HepG2 (cell line): ENCODE measurements around the gene PGA3. TPM values are rescaled to one million over a fixed set of nuclear protein-coding genes. Genes with fewer than 3 reads are reported as not detected.

Experiments used
- ATAC-seq: fragments of 200-7000 bp; cut with Tn5 transposase; 3 replicates; pipeline ENCODE4 v1.9.1; 2020; ENCODE audit warnings: mild to moderate bottlenecking, moderate library complexity
- BruUV-seq: library from RNA; stranded (reverse); fragments of 400-500 nt; replicated peaks from 2 replicates; lab custom pipeline; 2021; lab: Mats Ljungman, UMichigan
- CTCF ChIA-PET: fragments of 300-600 bp; formaldehyde crosslinking; extraction: SDS; loops from one replicate; lab custom pipeline; 2021; ENCODE audit warnings: low total read pairs, inconsistent platforms, low intra/inter-chr PET ratio; lab: Yijun Ruan, JAX
- POLR2A ChIA-PET: fragments of 350-600 bp; sonication (Branson Sonifier 250); formaldehyde crosslinking; loops from one replicate; lab custom pipeline; 2020; ENCODE audit warnings: antibody characterized with exemption, inconsistent platforms; lab: Yijun Ruan, JAX
- DNase-seq: peaks from one replicate; pipeline ENCODE4 v3.0.0-alpha.2; 2015; ENCODE audit warnings: low spot score
- FAIRE-seq: peaks from 3 replicates; lab custom pipeline; 2011; peaks lifted over from hg19 to GRCh38; lab: Jason Lieb, UNC
- H2AFZ ChIP-seq: one replicate; pipeline ENCODE4 v1.6.1; 2011; ENCODE audit warnings: low read length, inconsistent platforms
- H3K27ac ChIP-seq: fragments of 300-600 bp; 3 replicates; pipeline ENCODE4 v1.8.0; 2011; ENCODE audit warnings: mixed run types, mild to moderate bottlenecking, mixed read lengths, low read length, inconsistent platforms; ENCODE audit not compliant: insufficient read depth; ENCODE audit errors: extremely low read length
- H3K27me3 ChIP-seq, 2 experiments: fragments of 200-600 bp in 1 of 2; 2 replicates in 1 of 2; 3 replicates in 1 of 2; pipeline versions ENCODE4 v1.6.0 to v1.8.0; 2011; ENCODE audit warnings: low read length in 2 of 2, mild to moderate bottlenecking in 2 of 2, moderate library complexity in 2 of 2, inconsistent platforms in 1 of 2; ENCODE audit not compliant: insufficient read depth in 2 of 2, control insufficient read depth in 1 of 2
- H3K36me3 ChIP-seq, 2 experiments: fragments of 200-600 bp in 1 of 2; replicated peaks in 1 of 2; 2 replicates in 1 of 2; 3 replicates in 1 of 2; pipeline versions ENCODE4 v1.5.1 to v1.8.0; 2011; ENCODE audit warnings: low read length in 2 of 2, inconsistent platforms in 1 of 2; ENCODE audit not compliant: insufficient read depth in 2 of 2, control insufficient read depth in 1 of 2
- H3K4me1 ChIP-seq: 2 replicates; pipeline ENCODE4 v1.5.1; 2012; ENCODE audit warnings: low read length, inconsistent platforms; ENCODE audit not compliant: insufficient read depth
- H3K4me2 ChIP-seq: 2 replicates; pipeline ENCODE4 v1.6.0; 2011; ENCODE audit warnings: low read depth, low read length, inconsistent platforms
- H3K4me3 ChIP-seq, 3 experiments: fragments of 200-600 bp in 1 of 3; sonication (generic), shearing (Covaris generic) in 1 of 3; replicated peaks in 1 of 3; 2 replicates each; pipeline ENCODE4 v1.5.1; 2011 to 2016; ENCODE audit warnings: low read length in 3 of 3, inconsistent platforms in 2 of 3, low read depth in 2 of 3, mild to moderate bottlenecking in 2 of 3, control low read depth in 1 of 3, mixed read lengths in 1 of 3; ENCODE audit not compliant: insufficient read depth in 1 of 3
- H3K79me2 ChIP-seq: one replicate; pipeline ENCODE4 v1.6.1; 2011; ENCODE audit warnings: low read length, inconsistent platforms; ENCODE audit not compliant: insufficient read depth
- H3K9ac ChIP-seq: 2 replicates; pipeline ENCODE4 v1.6.0; 2011; ENCODE audit warnings: mild to moderate bottlenecking, low read depth, low read length, inconsistent platforms; ENCODE audit not compliant: insufficient read depth
- H3K9me3 ChIP-seq: 2 replicates; pipeline ENCODE4 v1.5.1; 2012; ENCODE audit warnings: mild to moderate bottlenecking, low read length
- H4K20me1 ChIP-seq: 2 replicates; pipeline ENCODE4 v1.6.0; 2011; ENCODE audit warnings: inconsistent platforms, mild to moderate bottlenecking, low read length, moderate library complexity; ENCODE audit not compliant: insufficient read depth
- CREM ChIP-seq, 2 experiments: sonication (generic) in 1 of 2; formaldehyde crosslinking in 1 of 2; IDR thresholded peaks; 2 replicates each; pipeline versions ENCODE4 v1.4.0 to v1.6.1; 2016 to 2020; ENCODE audit warnings: antibody characterized with exemption in 1 of 2, mild to moderate bottlenecking in 1 of 2, missing genetic modification reagents in 1 of 2
- ZNF331 ChIP-seq: sonication (generic); formaldehyde crosslinking; IDR thresholded peaks from 2 replicates; pipeline ENCODE4 v1.4.0; 2020; ENCODE audit warnings: missing genetic modification reagents
- ZNF674 ChIP-seq: sonication (generic); formaldehyde crosslinking; IDR thresholded peaks from 2 replicates; pipeline ENCODE4 v1.5.0; 2020; ENCODE audit warnings: low read depth, mild to moderate bottlenecking, missing genetic modification reagents
- ZNF709 ChIP-seq: sonication (generic); formaldehyde crosslinking; IDR thresholded peaks from 2 replicates; pipeline ENCODE4 v1.5.0; 2020; ENCODE audit warnings: mild to moderate bottlenecking, missing genetic modification reagents
- WGBS: methylation state at CpG from one replicate; pipeline ENCODE4 v1.1.6; 2017; ENCODE audit warnings: low lambda C conversion rate; 5-methylcytosine and 5-hydroxymethylcytosine counted together
- in situ Hi-C: cut with HindIII; loops from 2 replicates; pipeline ENCODE4 v1.10.0; 2017; ENCODE audit warnings: low pct_unique_long_range_greater_than_20kb; ENCODE audit not compliant: extremely low pct_ligation_motif_present
- intact Hi-C: fragments of 100-400 bp; cut with micrococcal nuclease; formaldehyde crosslinking; loops from one replicate; pipeline ENCODE4 v1.10.0; 2022; ENCODE audit not compliant: unreplicated experiment
- polyA plus RNA-seq, 8 experiments: library from polyadenylated mRNA; depleted of rRNA in 3 of 8; stranded (reverse) in 7 of 8; unstranded in 1 of 8; fragments of >200 nt; fragmentation: Illumina TruSeq in 4 of 8; extraction: Trizol in 4 of 8; gene quantifications; 2 replicates each; pipeline versions ENCODE4 v1.2.1 to v1.2.3, GENCODE V29; 2011 to 2016; ENCODE audit warnings: low read depth in 4 of 8, missing spikeins in 1 of 8, mixed read lengths in 1 of 8; ENCODE audit not compliant: insufficient read depth in 1 of 8
- total RNA-seq, 5 experiments: library from RNA; depleted of rRNA; stranded (reverse); fragments of >200 nt; fragmentation: Illumina TruSeq; extraction: Trizol; gene quantifications; 2 replicates each; pipeline ENCODE4 v1.2.3, GENCODE V29; 2016; ENCODE audit warnings: low read depth in 1 of 5
- TF ChIP-seq, protein P1 (sequence below): sonication (generic); formaldehyde crosslinking; IDR thresholded peaks from 2 replicates; pipeline ENCODE4 v1.5.0; 2020; ENCODE audit warnings: missing genetic modification reagents
- TF ChIP-seq, protein P2 (sequence below): sonication (generic); formaldehyde crosslinking; IDR thresholded peaks from 2 replicates; pipeline ENCODE4 v1.4.0; 2020; ENCODE audit warnings: missing genetic modification reagents

The PGA3 gene
- total and polyA plus RNA-seq, 2 of the 13 experiments (the other 11 are each of a cell fraction or from before 2014, with no cell fraction given), result not detected

DNA sequence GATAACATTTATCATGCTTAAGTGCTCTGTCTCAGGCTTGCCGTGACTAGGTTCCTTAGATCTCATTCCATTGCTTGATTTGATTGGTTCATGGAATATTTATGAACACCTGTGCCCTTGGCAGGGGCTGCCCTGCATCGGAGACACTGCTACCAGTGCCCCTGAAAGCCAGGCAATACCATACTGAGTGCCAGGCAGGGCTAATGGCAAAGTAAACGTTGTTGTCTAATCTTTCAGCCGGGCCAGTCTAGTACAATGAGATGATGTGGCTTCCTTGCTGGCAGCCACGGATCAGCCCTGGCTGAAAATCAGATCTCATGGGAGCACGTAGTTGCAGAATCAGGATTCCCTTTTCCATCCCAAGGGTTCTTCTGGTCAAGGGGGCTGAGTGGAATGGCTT is 5.0 kb upstream of the PGA3 start (continued):
- TF ChIP-seq, protein P1, sequence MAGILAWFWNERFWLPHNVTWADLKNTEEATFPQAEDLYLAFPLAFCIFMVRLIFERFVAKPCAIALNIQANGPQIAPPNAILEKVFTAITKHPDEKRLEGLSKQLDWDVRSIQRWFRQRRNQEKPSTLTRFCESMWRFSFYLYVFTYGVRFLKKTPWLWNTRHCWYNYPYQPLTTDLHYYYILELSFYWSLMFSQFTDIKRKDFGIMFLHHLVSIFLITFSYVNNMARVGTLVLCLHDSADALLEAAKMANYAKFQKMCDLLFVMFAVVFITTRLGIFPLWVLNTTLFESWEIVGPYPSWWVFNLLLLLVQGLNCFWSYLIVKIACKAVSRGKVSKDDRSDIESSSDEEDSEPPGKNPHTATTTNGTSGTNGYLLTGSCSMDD (CRISPR knock-in tag), result no peak
- TF ChIP-seq ZNF674 (no peak), CREM (IDR thresholded peaks at IDR 0.05) (no peak), CREM (CRISPR knock-in tag; IDR thresholded peaks at IDR 0.05) (no peak), ZNF709 (CRISPR knock-in tag) (no peak)

DNA sequence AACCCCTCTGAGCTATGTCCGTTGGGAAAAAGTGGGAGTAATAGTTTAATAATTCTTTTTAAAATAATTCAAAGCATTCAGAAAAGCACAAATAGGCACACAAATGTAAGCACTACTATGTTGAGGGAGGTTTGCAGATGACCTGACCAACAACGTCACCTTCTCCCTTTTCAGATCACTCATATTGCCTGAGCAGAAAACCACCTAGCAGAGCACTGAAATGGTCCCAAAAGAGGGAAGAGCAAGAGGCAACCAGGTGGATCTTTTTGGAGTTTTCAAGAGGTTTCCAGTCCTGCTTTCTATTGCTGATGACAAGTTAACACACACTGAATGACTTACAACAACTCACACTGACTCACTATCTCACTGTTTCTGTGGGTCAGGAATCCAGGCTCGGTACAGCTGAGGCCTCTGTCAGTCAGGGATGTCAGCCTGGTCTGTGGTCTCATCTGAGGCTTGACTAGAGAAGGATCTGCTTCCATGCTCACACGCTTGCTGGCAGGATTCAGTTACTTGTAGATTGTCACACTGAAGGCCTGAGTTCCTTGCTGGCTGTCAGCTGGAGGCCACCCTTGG is 4.3 kb upstream of the PGA3 start:
- no peak overlapping the region for H3K4me3 ChIP-seq
- no peaks in the 10 kb centered on the region for H3K36me3 ChIP-seq
- H3K9me3 ChIP-seq, result 0 out of 2 replicates have a peak, but pooled peaks cover 7% of the 10 kb centered on the region
- H2AFZ ChIP-seq, result no peak overlapping the region
- CTCF ChIA-PET, result no interaction called here
- no peak for FAIRE-seq
- ATAC-seq, result no peak
- H3K79me2 ChIP-seq, result no peaks in the 10 kb centered on the region
- H3K9ac ChIP-seq, result no peak overlapping the region
- in situ Hi-C loops, result no loop called here
- POLR2A ChIA-PET, result no interaction called here
- H3K27ac ChIP-seq, result no peak overlapping the region
- BruUV-seq, result no TSS peak
- intact Hi-C loops, result no loop called here
- no peaks in the 10 kb centered on the region for H3K4me1 ChIP-seq
- no peak overlapping the region for H3K4me2 ChIP-seq
- TF ChIP-seq, protein P2, sequence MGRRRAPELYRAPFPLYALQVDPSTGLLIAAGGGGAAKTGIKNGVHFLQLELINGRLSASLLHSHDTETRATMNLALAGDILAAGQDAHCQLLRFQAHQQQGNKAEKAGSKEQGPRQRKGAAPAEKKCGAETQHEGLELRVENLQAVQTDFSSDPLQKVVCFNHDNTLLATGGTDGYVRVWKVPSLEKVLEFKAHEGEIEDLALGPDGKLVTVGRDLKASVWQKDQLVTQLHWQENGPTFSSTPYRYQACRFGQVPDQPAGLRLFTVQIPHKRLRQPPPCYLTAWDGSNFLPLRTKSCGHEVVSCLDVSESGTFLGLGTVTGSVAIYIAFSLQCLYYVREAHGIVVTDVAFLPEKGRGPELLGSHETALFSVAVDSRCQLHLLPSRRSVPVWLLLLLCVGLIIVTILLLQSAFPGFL, result no peak
- TF ChIP-seq ZNF331, result peak; percentile 98
- H3K27me3 ChIP-seq, result peaks cover 2 to 25% of the 10 kb centered on the region in 2 experiments; a peak in 1 of 5 replicates
- WGBS, result 8% methylated on average over 4 of the region's 4 CpGs
- DNase-seq, result no peak
- H4K20me1 ChIP-seq, result no peaks in the 10 kb centered on the region
